ENCODE data around the gene RYK.
"Not testable (repeated sequence)": the region's sequence is repeated elsewhere in the genome, so short reads cannot be mapped to it uniquely, and the experiment has no call there.

The RYK gene

DNA sequence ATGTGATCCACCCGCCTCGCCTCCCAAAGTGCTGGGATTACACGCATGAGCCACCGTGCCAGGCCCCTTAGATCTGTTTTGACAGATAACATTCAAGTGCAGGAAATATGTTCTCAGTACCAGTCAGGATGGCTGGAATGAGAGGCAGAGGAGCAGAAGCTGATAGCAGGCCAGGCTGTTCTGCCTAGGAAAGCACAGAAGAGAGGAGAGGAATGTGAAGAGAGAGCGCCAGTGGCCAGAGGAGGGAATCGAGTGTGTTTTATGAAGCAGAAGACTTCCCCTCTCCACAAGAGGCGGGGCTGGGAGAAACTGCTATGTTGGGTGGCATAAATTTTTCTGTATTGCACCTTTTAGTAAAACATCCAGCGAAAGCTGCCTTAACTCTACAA is 32.0 kb upstream of the RYK start:
- no peaks in the 10 kb centered on the region for H3K4me1 ChIP-seq (ENCODE audit: control insufficient read depth, insufficient read depth, low read length)
- H3K9ac ChIP-seq (ENCODE audit: low read length), result no peak overlapping the region
- no peaks in the 10 kb centered on the region for H3K36me3 ChIP-seq (ENCODE audit: control insufficient read depth, insufficient read depth, low read length)
- H3K9me3 ChIP-seq (ENCODE audit: control insufficient read depth, insufficient read depth, low read depth, low read length), result no peaks in the 10 kb centered on the region
- no peak overlapping the region for H3K4me3 ChIP-seq (ENCODE audit: low read depth, low read length)
- no peak overlapping the region for H3K27ac ChIP-seq (ENCODE audit: low read depth, low read length)
- no peaks in the 10 kb centered on the region for H3K27me3 ChIP-seq (ENCODE audit: control insufficient read depth, insufficient read depth, low read length)

DNA sequence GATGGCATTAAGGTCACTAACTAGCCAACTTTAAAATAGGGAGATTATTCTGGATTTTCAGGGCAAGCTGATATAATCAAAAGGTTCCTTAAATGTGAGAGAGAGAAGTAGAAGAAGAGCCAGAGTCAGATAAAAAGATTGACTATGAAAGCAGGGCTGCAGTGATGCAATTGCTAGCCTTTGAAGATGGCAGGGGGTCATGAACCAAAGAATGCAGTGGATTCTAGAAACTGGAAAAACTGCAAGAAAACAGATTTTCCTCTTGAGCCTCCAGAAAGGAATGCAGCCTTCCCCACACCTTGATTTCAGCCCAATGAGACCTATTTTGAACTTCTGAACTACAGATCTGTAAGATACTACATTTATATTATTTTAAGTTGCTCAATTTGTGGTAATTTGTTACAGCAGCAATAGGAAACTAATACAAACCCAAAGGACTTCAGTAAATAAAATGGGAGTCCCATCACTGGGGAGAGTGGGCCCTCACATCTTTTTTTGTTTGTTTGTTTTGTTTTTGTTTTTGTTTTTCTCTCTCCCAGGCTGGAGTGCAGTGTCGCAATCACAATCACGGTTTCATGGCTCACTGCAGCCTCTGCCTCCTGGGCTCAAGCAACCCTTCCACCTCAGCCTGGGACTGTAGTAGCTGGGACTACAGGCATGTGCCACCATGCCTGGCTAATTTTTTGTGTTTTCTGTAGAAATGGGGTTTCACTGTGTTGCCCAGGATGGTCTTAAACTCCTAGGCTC is 31.4 kb upstream of the RYK start:
- Histone ChIP-seq H3K36me3 (ENCODE audit: control insufficient read depth, insufficient read depth, low read length) (no peaks in the 10 kb centered on the region), H3K27ac (ENCODE audit: low read depth, low read length) (no peak overlapping the region), H3K4me1 (ENCODE audit: control insufficient read depth, insufficient read depth, low read length) (no peaks in the 10 kb centered on the region), H3K27me3 (ENCODE audit: control insufficient read depth, insufficient read depth, low read length) (no peaks in the 10 kb centered on the region), H3K9me3 (ENCODE audit: control insufficient read depth, insufficient read depth, low read depth, low read length) (no peaks in the 10 kb centered on the region), H3K9ac (ENCODE audit: low read length) (no peak overlapping the region), H3K4me3 (ENCODE audit: low read depth, low read length) (no peak overlapping the region)

DNA sequence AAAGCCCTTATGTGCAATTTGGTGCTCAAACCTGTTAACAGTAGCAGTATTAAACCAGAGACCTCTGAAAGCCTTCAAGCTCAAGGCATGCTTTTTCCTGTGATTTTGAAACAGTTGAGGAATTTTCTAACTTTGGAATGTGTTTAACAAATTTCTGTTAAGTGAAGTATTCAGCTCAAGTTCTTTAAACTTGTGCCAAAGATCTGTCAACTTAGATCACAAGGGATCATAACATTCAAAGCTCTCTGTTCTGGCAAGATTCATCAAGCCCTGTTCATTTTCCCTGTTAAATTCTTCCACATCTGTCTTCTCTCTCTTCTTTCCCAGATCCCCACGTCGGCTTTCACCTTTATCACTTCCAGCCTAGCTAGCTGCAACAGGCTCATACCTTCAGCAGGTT is 28.8 kb upstream of the RYK start:
- Histone ChIP-seq H3K9ac (ENCODE audit: low read length) (no peak overlapping the region), H3K4me3 (ENCODE audit: low read depth, low read length) (no peak overlapping the region), H3K27me3 (ENCODE audit: control insufficient read depth, insufficient read depth, low read length) (no peaks in the 10 kb centered on the region), H3K4me1 (ENCODE audit: control insufficient read depth, insufficient read depth, low read length) (no peaks in the 10 kb centered on the region), H3K36me3 (ENCODE audit: control insufficient read depth, insufficient read depth, low read length) (no peaks in the 10 kb centered on the region), H3K9me3 (ENCODE audit: control insufficient read depth, insufficient read depth, low read depth, low read length) (no peaks in the 10 kb centered on the region), H3K27ac (ENCODE audit: low read depth, low read length) (no peak overlapping the region)

DNA sequence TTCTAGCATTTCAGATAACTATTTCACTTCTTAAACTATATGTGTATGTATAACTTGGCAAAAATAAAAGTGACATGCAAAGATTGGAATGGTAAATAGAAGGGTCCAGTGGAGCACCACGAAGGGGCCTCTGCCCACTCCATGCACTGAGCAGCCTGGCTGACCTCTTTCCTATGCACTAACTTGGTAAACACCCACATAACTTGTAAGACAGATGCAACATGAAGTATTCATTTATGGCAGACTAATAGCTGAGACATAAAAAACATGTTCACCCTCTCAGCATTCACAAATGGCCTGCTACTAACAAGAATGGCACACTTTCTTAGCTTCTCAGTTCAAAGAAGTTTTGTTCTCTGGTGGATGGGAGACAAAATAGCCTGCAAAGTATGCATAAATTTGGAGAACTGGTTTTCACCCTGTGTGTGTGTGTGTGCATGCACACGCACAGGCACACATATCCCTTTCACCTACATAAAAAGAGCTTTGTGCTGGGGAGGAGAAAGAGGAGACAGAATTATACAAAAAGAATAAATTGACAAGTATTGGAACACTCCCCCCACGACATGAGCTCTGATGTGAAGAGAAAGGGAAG is 26.5 kb upstream of the RYK start:
- no peaks in the 10 kb centered on the region for H3K27me3 ChIP-seq (ENCODE audit: control insufficient read depth, insufficient read depth, low read length)
- H3K9ac ChIP-seq (ENCODE audit: low read length), result no peak overlapping the region
- H3K4me3 ChIP-seq (ENCODE audit: low read depth, low read length), result no peak overlapping the region
- no peaks in the 10 kb centered on the region for H3K4me1 ChIP-seq (ENCODE audit: control insufficient read depth, insufficient read depth, low read length)
- no peak overlapping the region for H3K27ac ChIP-seq (ENCODE audit: low read depth, low read length)
- no peaks in the 10 kb centered on the region for H3K9me3 ChIP-seq (ENCODE audit: control insufficient read depth, insufficient read depth, low read depth, low read length)
- H3K36me3 ChIP-seq (ENCODE audit: control insufficient read depth, insufficient read depth, low read length), result no peaks in the 10 kb centered on the region

DNA sequence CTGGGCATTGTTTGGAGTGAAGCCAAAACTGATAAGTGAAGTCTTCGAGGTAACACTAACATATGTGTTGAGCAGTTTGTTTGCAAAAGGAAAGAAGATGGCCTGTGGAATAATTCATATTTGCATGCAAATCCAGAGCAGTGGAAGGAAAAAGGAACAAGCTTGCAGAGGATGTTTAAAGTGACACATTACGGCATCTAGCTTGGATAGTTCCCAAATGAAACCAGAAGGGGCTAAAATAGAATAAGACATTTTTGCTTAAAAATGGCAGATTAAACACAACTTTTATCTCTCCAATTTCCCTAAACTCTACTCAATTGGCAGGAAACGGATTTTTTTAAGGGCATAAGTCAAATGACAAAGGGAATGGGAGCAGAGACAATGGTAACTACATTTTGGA is 25.4 kb upstream of the RYK start:
- H3K27ac ChIP-seq (ENCODE audit: low read depth, low read length), result no peak overlapping the region
- no peak overlapping the region for H3K9ac ChIP-seq (ENCODE audit: low read length)
- no peak overlapping the region for H3K4me3 ChIP-seq (ENCODE audit: low read depth, low read length)
- no peaks in the 10 kb centered on the region for H3K4me1 ChIP-seq (ENCODE audit: control insufficient read depth, insufficient read depth, low read length)
- no peaks in the 10 kb centered on the region for H3K27me3 ChIP-seq (ENCODE audit: control insufficient read depth, insufficient read depth, low read length)
- H3K36me3 ChIP-seq (ENCODE audit: control insufficient read depth, insufficient read depth, low read length), result no peaks in the 10 kb centered on the region
- H3K9me3 ChIP-seq (ENCODE audit: control insufficient read depth, insufficient read depth, low read depth, low read length), result no peaks in the 10 kb centered on the region

DNA sequence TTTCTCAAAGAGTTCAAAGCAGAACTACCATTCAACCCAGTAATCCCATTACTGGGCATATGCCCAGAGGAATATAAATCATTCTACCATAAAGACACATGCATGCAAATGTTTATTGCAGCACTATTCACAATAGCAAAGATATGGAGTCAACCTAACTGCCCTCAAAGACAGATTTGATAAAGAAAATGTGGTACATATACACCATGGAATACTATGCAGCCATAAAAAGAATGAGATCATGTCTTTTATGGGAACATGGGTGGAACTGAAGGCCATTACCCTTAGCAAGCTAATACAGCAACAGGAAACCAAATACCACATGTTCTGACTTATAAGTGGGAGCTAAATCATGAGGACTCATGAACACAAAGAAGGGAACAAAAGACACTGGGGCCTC is 24.5 kb upstream of the RYK start:
- not testable (repeated sequence) for H3K9ac ChIP-seq (ENCODE audit: low read length); H3K9me3 ChIP-seq (ENCODE audit: control insufficient read depth, insufficient read depth, low read depth, low read length); H3K36me3 ChIP-seq (ENCODE audit: control insufficient read depth, insufficient read depth, low read length); H3K4me3 ChIP-seq (ENCODE audit: low read depth, low read length); H3K4me1 ChIP-seq (ENCODE audit: control insufficient read depth, insufficient read depth, low read length); H3K27me3 ChIP-seq (ENCODE audit: control insufficient read depth, insufficient read depth, low read length); H3K27ac ChIP-seq (ENCODE audit: low read depth, low read length)

DNA sequence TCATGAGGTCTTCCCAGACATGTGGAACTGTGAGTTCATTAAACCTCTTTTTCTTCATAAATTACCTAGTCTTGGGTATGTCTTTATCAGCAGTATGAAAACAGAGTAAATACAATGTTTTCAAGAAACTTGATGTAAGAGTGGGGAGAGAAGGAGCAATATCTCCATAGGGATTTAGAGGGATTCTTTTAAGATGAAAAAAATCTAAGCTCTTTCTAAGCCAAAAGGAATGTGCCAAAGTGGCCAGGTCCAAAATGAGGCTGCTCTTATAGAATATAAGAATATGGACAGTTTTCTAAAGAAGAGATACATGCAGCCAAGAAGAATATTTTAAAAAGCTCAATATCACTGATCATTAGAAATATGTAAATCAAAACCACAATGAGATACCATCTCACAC is 23.9 kb upstream of the RYK start:
- Histone ChIP-seq H3K9ac (ENCODE audit: low read length) (no peak overlapping the region), H3K27ac (ENCODE audit: low read depth, low read length) (no peak overlapping the region), H3K27me3 (ENCODE audit: control insufficient read depth, insufficient read depth, low read length) (no peaks in the 10 kb centered on the region), H3K36me3 (ENCODE audit: control insufficient read depth, insufficient read depth, low read length) (no peaks in the 10 kb centered on the region), H3K4me1 (ENCODE audit: control insufficient read depth, insufficient read depth, low read length) (no peaks in the 10 kb centered on the region), H3K4me3 (ENCODE audit: low read depth, low read length) (no peak overlapping the region), H3K9me3 (ENCODE audit: control insufficient read depth, insufficient read depth, low read depth, low read length) (no peaks in the 10 kb centered on the region)

DNA sequence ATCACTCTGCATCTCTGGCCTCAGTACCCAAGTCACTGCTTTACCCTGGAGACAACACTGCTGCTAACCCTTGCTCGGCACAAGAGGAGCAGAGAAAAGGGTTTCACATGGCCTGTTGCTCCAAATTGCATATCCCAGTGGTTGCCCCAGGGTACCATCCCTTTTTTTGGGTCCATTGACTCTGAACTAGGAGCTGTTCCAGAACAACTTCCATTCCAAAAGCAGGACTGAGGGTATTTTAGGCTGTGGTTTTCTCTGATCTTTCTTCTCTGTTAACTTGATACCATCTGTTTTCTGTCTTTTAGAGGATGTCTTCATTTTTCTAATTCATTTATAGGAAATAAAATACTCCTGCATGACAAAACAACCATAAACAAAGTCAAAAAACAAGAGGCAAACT is 17.3 kb upstream of the RYK start:
- H3K36me3 ChIP-seq (ENCODE audit: control insufficient read depth, insufficient read depth, low read length), result no peaks in the 10 kb centered on the region
- no peaks in the 10 kb centered on the region for H3K4me1 ChIP-seq (ENCODE audit: control insufficient read depth, insufficient read depth, low read length)
- no peak overlapping the region for H3K4me3 ChIP-seq (ENCODE audit: low read depth, low read length)

DNA sequence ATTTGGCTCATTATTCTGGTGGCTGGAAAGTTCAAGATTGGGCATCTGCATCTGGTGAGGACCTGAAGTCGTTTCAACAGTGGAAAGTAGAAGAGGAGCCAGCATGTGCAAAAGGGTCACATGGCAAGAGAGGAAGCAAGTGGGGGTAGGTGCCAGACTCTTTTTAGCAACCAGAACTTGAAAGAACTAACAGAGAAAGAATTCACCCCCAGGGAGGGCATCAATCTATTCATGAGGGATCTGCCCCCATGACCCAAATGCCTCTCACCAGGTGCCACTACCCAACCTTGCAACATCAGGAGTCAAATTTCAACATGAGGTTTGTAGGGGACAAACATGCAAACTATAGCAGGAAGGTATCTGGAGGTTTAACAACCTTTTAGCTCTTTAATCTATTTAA is 10.3 kb upstream of the RYK start:
- Histone ChIP-seq H3K36me3 (ENCODE audit: control insufficient read depth, insufficient read depth, low read length) (no peaks in the 10 kb centered on the region), H3K27ac (ENCODE audit: low read depth, low read length) (no peak overlapping the region), H3K27me3 (ENCODE audit: control insufficient read depth, insufficient read depth, low read length) (no peaks in the 10 kb centered on the region), H3K4me1 (ENCODE audit: control insufficient read depth, insufficient read depth, low read length) (peaks cover 4% of the 10 kb centered on the region; the same call in 1 of the 2 replicates), H3K4me3 (ENCODE audit: low read depth, low read length) (no peak overlapping the region), H3K9ac (ENCODE audit: low read length) (no peak overlapping the region), H3K9me3 (ENCODE audit: control insufficient read depth, insufficient read depth, low read depth, low read length) (0 out of 2 replicates have a peak, but pooled peaks cover 4% of the 10 kb centered on the region)

More for the DNA sequence above, 17.3 kb upstream of the RYK start:
- no peak overlapping the region for H3K27ac ChIP-seq (ENCODE audit: low read depth, low read length)
- H3K27me3 ChIP-seq (ENCODE audit: control insufficient read depth, insufficient read depth, low read length), result no peaks in the 10 kb centered on the region
- H3K9me3 ChIP-seq (ENCODE audit: control insufficient read depth, insufficient read depth, low read depth, low read length), result 0 out of 2 replicates have a peak, but pooled peaks cover 2% of the 10 kb centered on the region
- H3K9ac ChIP-seq (ENCODE audit: low read length), result no peak overlapping the region

DNA sequence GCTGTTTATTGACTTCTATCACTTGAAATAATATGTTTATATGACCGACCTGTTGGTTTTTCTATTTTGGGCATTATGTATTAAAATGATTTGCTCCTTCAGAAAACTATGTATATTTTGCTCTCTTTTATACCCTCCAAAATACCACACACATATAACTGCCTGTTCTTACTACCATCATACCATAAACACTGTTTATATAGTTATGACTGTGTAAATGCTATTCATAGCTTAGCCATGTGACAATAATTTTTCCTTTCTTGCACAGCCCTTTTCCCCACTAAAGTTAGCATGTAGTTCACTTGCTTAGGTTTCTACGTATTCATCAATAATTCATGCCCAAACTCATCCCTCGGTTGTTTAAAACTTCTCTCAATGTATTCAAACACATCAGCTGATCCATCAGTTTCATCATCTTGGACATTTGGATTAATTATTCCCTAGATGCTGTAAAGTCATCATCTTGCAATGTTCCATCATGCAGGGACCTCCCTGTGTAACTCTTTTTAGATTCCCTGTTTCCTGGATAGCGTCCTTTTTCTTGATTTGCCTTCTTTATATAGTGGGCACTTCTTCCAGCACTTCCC is 8.2 kb upstream of the RYK start:
- H3K4me1 ChIP-seq (ENCODE audit: control insufficient read depth, insufficient read depth, low read length), result peaks cover 8% of the 10 kb centered on the region
- H3K27ac ChIP-seq (ENCODE audit: low read depth, low read length), result no peak overlapping the region
- no peaks in the 10 kb centered on the region for H3K27me3 ChIP-seq (ENCODE audit: control insufficient read depth, insufficient read depth, low read length)

DNA sequence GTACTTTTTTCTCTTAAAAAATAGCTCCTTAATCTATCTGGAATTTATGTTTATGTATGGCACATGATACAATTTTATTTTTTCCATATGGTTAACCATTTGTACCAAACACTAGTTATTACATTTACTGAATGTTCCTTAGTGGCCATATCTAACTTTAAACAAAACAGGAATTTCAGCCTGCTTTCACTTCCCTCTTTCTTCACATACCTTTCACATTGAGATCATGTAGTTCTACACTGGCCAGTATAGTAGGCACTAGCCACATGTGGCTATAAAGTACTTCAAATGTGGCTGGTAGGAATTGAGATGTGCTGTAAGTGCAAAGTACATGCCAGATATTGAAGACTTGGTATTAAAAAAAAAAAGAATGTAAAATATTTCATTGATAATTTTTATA is 4.7 kb upstream of the RYK start:
- Histone ChIP-seq H3K4me1 (ENCODE audit: control insufficient read depth, insufficient read depth, low read length) (peaks cover 27% of the 10 kb centered on the region), H3K27me3 (ENCODE audit: control insufficient read depth, insufficient read depth, low read length) (no peaks in the 10 kb centered on the region), H3K9ac (ENCODE audit: low read length) (no peak overlapping the region)

More for the DNA sequence above, 8.2 kb upstream of the RYK start:
- Histone ChIP-seq H3K9ac (ENCODE audit: low read length) (no peak overlapping the region), H3K9me3 (ENCODE audit: control insufficient read depth, insufficient read depth, low read depth, low read length) (0 out of 2 replicates have a peak, but pooled peaks cover 4% of the 10 kb centered on the region), H3K36me3 (ENCODE audit: control insufficient read depth, insufficient read depth, low read length) (no peaks in the 10 kb centered on the region), H3K4me3 (ENCODE audit: low read depth, low read length) (no peak overlapping the region)

More for the DNA sequence above, 4.7 kb upstream of the RYK start:
- Histone ChIP-seq H3K36me3 (ENCODE audit: control insufficient read depth, insufficient read depth, low read length) (no peaks in the 10 kb centered on the region), H3K27ac (ENCODE audit: low read depth, low read length) (no peak overlapping the region), H3K4me3 (ENCODE audit: low read depth, low read length) (no peak overlapping the region), H3K9me3 (ENCODE audit: control insufficient read depth, insufficient read depth, low read depth, low read length) (0 out of 2 replicates have a peak, but pooled peaks cover 2% of the 10 kb centered on the region)
